GM20431 (cell line): ENCODE data around the gene SSTR3.

ENCODE experiments used
- in situ Hi-C: fragments of 300-500 bp; cut with MseI, MboI; formaldehyde crosslinking; loops from one replicate; pipeline ENCODE4 v1.15.0; 2020; ENCODE audit warnings: low sequenced_read_pairs; ENCODE audit not compliant: unreplicated experiment

The SSTR3 gene

GRCh38 chr22:37229805-37230672 is 17.8 kb upstream of the SSTR3 start:
- in situ Hi-C loops, result no loop called here

DNA sequence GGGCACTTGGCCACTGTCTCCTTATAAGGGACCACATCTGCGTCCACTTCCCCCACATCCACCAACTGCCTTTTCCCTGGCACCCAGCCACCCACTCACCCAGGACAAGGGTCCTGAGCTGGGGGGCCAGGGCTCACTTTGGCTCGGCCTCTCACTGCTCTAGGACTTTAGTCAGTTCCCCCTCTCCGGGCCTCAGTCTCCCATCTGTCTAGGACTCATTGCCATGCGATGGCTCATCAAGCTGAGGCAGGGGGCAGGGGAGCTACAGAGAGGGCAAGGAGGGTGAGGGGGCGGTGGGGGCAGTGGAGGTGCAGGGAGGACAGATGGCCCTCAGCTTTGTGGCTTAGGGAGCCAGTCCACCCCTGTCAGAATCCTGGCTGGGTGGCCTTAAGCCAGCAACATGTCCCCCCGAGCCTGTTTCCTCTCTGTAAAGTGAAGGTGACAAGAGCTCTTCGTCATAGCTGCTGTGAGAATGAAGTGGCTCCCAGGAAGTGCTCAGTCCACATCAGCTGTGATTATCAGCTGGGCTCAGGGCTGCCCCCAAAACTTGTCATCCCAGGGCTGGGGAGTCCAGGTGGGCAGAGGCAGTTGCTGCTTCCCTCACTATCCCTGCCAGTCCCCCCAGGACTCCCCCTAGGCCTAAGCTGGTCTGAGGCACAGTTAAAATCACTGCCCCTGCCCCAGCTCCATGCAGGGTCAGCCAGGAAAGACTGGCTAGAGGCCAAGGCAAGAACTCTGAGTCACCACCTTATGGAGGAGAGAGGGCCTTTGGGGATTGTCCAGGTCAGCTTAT is 16.9 kb upstream of the SSTR3 start:
- in situ Hi-C loops, result no loop called here

- in situ Hi-C loops, result no loop called here
Measured at GRCh38 chr22:37228106-37229011, 16.1 kb upstream of the SSTR3 start.

- in situ Hi-C loops, result no loop called here
Measured at GRCh38 chr22:37226514-37226913, 14.2 kb upstream of the SSTR3 start.

DNA sequence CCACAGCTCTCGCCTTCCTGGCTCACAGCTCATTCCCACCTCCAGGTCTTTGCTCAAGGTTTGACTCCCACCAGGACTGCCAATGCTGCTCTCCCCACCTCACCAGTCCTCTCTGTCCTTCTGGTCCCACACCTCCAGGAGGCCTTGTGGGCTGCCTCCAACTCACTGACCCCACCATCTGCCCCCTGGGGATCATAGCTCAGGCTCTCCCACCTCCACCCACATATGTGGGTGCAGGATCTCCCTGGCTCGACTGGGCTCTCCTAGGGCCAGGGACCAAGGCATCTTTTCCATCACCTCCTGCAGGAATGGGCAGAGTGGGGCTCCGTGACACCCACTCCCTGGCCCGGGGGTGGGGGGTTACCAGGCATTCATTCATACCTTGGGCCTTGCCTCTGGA is 13.8 kb upstream of the SSTR3 start:
- in situ Hi-C loops, result no loop called here

- in situ Hi-C loops, result no loop called here
Measured at GRCh38 chr22:37225481-37225880, 13.2 kb upstream of the SSTR3 start.

DNA sequence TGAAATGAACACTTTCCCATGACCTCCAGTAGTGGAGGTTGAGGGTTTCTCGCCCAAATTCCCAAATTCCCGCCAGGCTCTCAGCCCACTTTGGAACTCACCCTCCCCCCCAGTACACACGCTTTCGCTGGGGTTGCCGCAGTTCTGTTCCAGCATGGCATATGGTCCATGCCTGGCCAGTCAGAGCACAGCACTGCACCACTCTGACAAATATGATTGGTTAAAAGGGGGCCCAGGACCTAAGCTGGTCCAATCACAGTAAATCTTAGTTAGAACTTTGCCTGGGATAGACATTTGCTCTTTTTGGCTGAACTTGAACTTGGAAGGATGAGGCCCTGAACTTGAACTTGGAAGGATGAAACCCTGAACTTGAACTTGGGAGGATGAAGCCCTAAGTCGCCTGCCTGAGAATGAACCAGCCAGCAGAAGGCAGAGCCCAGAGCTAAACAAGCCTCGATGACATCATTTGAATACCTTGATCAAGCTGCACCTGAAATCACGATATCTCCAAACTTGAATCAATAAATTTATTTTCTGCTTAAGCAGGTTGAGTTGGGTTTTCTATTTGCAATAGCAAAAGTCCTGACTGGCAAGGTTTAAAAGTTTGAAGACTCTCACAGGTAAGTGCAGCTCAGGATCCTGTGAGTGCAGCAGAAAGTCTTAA is 12.6 kb upstream of the SSTR3 start:
- in situ Hi-C loops, result no loop called here

DNA sequence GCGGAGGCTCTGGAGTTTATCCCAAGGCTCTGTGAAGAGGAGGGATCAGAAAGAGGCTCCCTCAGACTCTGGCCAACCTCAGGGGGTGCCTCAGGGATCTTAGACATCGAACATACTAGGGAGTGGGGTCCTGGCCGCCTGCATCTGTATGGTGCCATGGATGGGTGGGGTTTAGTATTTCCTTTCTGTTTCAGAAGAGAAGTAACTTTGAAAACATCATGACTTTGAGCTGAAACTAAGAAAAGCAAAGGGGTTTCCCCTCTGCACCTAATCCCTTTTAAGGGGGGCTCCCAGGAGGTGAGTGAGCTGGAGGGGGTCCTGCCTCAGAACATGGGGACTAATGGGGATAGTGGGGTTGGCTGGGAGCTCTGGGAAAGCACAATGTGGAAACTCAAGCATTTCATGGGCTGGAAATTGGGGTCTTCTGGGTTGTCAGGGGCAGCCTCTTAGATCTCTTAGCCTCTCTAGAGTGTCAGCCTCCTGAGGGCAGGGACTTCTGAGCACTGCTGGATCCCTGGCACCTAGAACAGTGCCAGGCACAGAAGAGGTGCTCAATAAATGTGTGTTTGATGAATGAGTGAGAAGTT is 11.8 kb upstream of the SSTR3 start:
- in situ Hi-C loops, result no loop called here

DNA sequence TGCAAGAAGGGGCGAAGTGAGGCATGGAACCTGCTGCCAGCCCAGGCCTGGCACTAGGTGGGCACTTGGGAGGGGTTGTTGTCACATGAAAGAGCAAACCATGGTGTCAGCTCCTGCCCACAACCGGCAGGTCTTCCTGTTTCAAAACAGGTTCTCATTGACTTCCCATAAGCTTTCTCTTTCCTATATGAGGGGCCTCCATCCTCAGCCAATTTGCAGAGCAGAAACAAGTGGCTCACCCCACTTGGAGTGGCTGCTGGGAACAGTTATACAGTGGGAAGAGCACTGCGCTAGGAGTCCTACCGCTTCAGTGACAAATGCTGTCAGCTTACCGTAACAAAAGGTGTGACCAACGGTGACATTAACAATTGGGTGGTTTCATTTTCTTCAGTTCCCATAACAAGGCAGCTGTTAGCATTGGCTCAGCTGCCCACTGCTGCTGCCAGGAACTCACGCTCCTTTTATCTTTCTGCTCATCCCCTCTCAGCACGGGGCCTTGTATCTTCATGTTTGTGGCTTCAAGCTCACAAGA is 10.2 kb upstream of the SSTR3 start:
- in situ Hi-C loops, result no loop called here

- in situ Hi-C loops, result no loop called here
Measured at GRCh38 chr22:37221424-37222333, 9.4 kb upstream of the SSTR3 start.

GRCh38 chr22:37220543-37220981 is 8.3 kb upstream of the SSTR3 start:
- in situ Hi-C loops, result no loop called here

- in situ Hi-C loops, result no loop called here
Measured at GRCh38 chr22:37219533-37219932, 7.3 kb upstream of the SSTR3 start.

DNA sequence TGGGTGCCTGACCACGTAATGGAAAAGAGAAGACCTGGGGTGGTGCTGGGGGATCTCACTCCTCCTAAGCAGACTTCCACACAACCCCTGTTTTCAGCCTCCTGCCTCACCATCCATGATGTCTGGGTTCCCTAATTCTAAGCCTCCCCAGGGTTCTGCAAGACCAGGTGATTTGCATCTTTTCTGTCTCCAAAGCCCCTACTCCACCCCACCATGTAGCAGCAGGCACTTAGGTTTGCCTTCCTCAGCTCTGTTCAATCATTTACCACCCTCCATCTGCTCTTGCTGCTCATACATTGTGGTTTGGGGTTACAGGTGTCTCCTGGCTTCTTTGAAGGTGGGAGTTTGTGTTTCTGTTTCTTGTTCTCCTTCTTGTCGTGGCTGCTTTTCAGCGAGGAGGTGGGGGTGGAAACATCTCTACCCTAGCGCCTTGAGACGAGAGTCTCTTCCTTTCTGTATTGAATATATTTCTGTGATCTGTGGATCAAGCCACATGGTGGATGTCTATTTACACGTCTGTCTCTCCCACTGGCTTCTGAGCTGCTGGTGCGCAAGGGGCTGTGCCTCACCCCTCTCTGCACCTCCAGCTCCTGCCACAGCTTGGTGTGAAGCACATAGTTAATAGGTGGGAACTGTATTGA is 6.6 kb upstream of the SSTR3 start:
- in situ Hi-C loops, result no loop called here

DNA sequence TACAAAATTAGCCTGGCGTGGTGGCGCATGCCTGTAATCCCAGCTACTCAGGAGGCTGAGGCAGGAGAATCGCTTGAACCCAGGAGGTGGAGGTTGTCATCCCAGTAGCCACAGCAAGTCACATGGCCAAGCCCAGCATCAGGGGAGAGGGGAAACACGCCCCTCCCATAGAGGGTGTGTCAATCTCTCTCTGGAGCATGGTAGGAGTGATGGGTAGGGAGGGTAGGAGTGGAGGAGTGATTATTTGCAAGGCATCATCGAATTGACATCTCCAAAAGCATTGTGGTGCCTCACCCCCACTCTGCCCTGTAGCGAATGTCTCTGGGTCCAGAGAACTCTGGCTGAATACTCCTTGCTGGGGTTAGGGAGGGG is 6.1 kb upstream of the SSTR3 start:
- in situ Hi-C loops, result no loop called here

DNA sequence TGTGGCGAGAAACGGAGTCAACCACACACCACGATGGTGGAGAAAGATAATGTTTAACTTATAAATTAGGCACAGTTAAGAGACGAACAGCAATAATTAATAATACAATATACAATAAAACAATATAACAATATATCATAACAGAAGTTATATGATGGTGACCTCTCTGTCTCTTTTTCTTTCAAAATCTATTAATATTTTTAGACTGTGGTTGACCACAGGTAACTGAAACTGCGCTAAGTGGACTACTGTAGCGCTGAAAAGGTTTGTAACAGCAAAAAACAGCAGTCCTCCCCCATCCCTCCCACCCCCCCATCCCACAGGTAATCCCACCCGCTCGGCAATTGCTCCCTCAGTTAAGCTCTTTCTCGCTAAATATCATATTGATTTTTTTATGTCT is 3.6 kb upstream of the SSTR3 start:
- in situ Hi-C loops, result no loop called here

DNA sequence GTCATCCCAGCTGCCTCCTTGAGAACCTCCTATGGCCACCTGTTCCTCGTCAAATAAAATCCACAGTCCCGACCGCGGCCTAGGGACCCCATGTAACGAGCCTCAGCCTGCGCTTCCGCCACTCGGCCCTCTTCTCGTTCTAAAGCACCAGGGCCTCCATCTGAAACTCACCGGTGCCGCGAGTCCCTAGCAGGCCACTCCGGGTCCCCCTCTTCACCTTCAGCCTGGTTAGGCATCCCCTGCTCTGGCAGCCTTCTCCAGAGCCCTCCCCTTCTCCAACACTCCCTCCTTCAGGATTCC is 2.4 kb upstream of the SSTR3 start:
- in situ Hi-C loops, result no loop called here

- in situ Hi-C loops, result no loop called here
Measured at GRCh38 chr22:37213941-37214730, 1.9 kb upstream of the SSTR3 start.
